ENCODE results near the gene LHFPL3.

DNA sequence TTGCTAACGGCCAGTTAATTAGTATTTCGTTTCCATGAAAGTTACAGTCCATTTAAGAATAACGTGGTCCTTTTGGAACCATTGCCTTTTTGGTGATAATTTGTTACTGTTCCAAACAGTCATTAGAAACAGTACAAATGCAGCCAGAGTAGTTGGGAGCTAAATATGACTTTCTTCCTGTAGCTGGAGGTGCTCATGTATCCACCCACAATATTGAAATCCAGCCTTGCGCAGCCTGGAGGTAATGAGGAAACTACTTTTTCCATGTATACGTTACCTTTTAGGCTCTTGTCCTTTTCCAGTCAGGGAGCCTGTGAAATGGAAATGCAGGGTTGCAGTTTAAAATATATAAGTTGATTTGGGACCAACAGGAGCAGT lies 43.6 kb downstream of the LHFPL3 start:
- TF ChIP-seq GABPA (tag; conservative IDR thresholded peaks at IDR 0.05; ENCODE audit: low read depth) (no peak), SRF (CRISPR knock-in tag; IDR thresholded peaks at IDR 0.05) (no peak), PHF21A (IDR thresholded peaks at IDR 0.05; ENCODE audit: borderline replicate concordance, low read depth) (no peak), TARDBP (IDR thresholded peaks at IDR 0.05) (no peak), POLR2A (conservative IDR thresholded peaks at IDR 0.05) (no peak), SIN3B (IDR thresholded peaks at IDR 0.05; ENCODE audit: low read depth) (no peak), SP1 (CRISPR knock-in tag; IDR thresholded peaks at IDR 0.05) (no peak), EZH2 (IDR thresholded peaks at IDR 0.05; ENCODE audit: borderline replicate concordance, low read depth, low read length) (no peak), SREBF1 (IDR thresholded peaks at IDR 0.05; ENCODE audit: borderline replicate concordance, low read depth, low read length) (no peak), NR1H2 (CRISPR knock-in tag; IDR thresholded peaks at IDR 0.05) (no peak)
- TF ChIP-seq, protein P1, sequence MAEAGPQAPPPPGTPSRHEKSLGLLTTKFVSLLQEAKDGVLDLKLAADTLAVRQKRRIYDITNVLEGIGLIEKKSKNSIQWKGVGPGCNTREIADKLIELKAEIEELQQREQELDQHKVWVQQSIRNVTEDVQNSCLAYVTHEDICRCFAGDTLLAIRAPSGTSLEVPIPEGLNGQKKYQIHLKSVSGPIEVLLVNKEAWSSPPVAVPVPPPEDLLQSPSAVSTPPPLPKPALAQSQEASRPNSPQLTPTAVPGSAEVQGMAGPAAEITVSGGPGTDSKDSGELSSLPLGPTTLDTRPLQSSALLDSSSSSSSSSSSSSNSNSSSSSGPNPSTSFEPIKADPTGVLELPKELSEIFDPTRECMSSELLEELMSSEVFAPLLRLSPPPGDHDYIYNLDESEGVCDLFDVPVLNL (CRISPR knock-in tag; IDR thresholded peaks at IDR 0.05; ENCODE audit: low read depth): no peak
- TF ChIP-seq, protein P2, sequence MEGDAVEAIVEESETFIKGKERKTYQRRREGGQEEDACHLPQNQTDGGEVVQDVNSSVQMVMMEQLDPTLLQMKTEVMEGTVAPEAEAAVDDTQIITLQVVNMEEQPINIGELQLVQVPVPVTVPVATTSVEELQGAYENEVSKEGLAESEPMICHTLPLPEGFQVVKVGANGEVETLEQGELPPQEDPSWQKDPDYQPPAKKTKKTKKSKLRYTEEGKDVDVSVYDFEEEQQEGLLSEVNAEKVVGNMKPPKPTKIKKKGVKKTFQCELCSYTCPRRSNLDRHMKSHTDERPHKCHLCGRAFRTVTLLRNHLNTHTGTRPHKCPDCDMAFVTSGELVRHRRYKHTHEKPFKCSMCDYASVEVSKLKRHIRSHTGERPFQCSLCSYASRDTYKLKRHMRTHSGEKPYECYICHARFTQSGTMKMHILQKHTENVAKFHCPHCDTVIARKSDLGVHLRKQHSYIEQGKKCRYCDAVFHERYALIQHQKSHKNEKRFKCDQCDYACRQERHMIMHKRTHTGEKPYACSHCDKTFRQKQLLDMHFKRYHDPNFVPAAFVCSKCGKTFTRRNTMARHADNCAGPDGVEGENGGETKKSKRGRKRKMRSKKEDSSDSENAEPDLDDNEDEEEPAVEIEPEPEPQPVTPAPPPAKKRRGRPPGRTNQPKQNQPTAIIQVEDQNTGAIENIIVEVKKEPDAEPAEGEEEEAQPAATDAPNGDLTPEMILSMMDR (IDR thresholded peaks at IDR 0.05 in 2 of 3, conservative IDR thresholded peaks at IDR 0.05 in 1 of 3; ENCODE audit: insufficient read depth in 2 of 3, low read depth in 1 of 3, low read length in 3 of 3): no peak

All from K562 (cell line).